Amniotic epithelial cell (primary cell): ENCODE results near the gene WDR64.
A peak's percentile ranks its signal among the peaks of the same experiment; 100 is the strongest.

Experiments used
- DNase-seq: peaks from one replicate; pipeline ENCODE4 v3.0.0-alpha.2; 2010; ENCODE audit warnings: low read depth

The WDR64 gene

DNA sequence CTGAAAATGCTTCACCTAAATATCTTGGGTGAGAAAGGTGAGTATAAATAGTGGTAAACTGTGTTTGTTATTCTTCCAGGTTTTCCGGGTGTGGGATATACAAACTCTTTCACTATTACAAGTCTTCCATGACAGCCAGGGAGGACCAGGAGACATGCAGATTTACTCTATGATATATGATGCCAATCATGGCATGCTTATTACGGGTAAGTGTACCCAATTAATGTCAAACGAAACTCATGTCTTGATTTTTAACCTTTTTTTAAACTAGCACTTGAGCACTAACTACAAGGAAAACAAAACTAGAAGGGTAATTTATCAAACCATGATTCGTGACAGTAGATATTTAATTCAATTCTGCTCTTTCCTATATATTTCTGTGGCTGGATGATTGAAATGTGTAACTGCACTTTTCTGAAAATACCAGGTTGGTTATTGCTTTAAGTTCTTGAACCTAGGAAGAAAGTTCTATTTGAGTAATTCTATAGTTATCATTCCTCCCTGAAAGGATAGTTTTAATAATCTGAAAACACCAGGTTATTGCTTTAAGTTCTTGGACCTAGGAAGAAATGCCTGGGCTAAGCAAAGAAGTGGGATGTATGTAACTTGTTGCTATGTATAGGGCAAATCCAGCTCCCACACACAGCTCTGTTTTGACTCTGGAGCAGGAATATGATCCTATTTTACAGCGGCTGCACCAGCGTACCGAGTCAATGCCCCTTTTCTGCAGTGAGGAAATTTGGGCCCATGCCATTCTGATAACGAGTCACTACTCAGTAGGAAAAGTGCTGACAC, 86.4 kb downstream of the WDR64 start:
- no peak for DNase-seq

DNA sequence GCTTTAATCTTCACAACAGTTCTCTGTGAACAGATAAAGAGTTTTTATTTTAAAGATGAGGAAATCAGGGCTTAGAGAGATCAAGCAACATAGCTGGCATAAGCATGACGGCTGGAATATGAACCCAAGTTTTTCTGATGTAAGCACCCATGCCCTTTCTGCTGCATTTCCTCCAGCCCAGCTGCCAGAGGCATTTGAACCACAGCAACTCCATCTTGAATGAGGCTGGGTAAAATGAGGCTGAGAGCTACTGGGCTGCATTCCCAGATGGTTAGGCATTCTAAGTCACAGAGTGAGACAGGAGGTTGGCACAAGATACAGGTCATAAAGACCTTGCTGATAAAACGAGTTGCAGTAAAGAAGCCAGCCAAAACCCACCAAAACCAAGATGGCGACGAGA, 90.0 kb downstream of the WDR64 start:
- DNase-seq = peak; percentile 7

DNA sequence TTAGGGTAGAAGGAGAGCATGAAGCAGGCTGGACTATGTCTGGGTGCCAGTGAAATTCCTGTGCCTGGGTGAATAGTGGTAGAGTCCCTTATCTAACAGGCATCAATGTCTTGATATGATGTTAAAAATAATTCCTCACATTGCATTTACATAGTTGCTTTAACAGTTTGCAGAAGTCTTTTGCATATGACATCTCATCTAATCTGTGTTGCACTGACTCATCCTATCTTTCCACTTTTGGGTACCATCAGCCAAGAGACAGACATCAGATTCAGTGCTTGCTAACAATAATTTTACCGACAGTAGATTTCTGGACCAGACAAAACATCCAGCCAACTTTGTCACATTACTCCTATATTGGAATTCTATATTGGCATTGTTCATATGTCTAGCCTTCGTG, 92.5 kb downstream of the WDR64 start:
- DNase-seq = no peak

DNA sequence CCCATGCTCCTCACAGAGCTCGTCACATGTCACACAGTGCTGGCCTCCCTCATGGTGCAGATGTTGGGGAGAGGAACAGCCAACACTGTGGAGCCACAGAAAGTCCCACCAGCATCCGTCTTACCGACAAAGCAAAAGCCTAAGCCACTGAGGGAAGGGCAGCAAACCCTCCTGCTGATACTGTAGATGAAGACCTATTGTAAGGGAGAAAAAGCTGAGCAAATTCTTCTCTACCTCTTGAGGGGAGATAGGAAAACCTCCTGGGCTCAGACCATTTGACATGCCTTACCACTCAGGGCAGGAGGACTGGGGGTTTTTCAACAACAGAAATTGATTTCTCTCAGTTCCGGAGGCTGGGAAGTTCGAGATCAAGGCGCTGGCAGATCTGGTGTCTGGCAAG, 95.9 kb downstream of the WDR64 start:
- no peak for DNase-seq

DNA sequence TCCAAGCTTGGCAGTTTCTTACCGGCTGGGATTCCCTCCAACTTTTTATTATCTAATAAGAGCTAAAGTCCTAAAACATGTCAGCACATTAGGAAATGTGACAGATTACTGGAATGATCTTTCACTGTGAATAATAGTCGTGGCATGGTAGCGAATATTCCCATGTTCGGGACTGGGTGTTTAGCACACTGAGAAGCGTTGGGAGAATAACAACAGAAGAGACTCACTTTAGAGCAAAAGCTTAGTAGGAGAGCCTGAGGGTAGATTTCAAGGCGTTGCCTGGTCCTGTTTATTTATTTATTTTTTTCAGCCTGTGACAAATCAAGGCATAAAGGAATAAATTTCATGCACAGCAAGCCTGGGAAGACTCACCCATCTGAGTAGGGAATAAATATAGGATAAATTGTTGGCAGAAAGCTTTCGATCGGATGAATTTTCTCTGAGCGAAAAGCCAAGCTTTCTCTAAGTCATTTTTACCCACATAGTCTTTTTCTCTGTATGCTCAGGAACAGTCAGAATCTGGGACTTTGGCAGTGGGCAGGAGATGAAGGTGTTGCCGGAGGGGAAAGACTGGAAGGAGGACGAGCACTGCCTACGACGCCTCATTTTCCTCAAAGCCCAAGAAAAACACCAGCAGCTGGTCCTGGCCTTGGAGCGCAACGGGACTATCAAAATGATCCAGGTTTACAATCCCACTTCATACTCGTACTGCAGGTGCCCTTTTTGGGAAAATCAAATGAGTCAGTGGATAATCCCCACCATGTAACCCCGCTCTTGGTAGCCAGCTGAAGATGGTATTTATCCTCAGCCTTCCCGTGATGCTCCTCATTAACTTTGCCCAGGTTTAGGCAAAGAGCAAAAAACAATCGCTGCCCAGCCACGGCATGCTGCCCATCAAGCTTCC, 97.2 kb downstream of the WDR64 start:
- peak; percentile 16 for DNase-seq

DNA sequence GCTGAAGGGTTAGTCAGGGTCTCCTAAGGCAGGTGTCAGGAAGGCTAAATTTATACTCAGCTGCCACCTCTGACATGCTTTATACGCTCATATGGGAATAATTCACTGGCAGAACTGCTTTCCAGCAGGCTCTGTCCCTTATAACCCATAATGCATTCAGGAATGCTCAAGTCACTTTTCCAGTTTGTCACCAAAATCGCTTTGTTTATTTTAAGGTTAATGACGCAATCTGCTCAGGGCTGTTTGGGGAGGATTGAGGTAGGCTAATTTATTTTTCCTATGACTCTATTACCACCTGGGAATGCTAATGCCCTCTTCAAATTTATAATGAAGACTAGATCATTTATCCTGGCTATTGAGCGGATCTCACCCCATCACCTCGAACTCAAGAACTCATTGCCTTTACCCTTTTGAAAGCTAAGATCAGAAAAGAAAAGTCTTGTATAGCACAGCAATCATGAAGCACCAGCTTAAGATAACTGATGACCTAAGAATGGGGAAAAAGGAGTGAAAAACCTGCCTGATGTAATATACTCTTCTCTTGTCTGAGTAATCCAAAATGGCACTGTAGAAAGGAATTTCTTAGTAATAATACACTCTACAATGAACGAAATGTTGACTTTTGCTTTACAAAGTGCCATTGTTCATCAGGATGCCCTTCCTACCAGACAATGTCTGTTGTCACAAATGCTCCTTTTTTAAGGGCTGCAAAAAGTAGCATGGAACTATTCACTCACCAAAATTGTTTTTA, 98.0 kb downstream of the WDR64 start:
- DNase-seq = no peak

DNA sequence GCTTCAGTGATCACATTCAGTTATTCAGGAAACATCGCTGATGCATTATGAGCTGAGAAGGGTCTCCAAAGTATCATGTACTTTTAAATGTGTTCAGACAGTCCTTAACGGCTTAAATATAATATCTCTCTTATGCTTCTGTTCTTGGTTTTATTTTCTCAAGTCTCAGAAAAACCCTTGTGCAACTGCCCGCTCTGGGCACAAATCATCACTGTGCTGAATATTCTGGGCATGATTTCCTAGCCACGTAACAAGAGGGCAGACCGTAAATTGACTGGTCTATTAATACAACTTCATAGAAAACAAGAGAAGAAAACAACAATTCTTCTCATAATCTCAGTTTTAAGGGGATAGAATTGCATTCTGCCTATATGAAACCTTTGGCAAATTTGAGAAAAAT, 99.4 kb downstream of the WDR64 start:
- no peak for DNase-seq

DNA sequence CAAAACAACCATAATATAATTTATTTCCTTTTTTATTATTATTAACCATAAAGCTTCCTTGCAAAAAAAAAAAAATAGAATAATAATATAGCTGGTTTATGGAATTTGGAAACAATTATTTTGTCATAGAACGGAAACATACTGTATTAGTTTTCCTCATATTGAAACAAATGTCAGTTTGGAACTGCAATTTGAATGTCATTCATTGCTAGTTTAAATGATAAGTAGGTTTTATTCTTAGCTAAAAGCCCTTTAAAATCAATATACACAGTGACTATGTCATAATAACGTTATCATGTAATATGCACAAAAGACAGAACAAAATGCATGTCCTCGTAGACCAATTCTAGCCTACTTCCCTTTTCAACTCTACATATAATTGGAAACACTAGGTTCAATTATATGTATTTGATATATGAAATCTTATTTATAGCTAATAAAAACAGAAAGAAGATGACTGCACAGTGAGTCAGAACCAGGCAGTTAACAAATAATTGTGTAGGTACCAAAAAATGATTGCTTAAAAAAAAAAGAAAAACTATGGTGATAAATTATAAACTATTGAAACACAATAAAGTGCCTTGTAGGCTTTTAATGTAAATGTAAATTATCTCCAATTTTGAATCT, 110.7 kb downstream of the WDR64 start:
- no peak for DNase-seq

DNA sequence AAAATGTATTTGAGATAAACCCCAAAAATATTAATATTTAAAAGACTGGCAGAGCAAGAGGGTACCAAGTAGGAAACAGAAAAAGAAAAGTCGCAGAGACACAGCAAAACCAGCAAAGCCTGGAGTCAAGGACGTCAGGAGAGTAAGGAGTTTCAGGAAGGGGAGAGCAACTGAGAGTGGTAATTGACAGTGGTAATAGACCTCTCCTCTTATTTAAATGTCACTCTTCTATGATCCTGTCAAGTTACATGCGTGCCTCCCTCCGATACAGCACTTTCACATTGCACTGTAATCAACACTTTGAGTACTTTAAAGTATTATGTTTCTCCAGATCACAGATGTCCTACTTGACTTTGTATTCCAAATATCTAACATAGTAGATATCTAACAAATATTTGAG, 113.3 kb downstream of the WDR64 start:
- no peak for DNase-seq

DNA sequence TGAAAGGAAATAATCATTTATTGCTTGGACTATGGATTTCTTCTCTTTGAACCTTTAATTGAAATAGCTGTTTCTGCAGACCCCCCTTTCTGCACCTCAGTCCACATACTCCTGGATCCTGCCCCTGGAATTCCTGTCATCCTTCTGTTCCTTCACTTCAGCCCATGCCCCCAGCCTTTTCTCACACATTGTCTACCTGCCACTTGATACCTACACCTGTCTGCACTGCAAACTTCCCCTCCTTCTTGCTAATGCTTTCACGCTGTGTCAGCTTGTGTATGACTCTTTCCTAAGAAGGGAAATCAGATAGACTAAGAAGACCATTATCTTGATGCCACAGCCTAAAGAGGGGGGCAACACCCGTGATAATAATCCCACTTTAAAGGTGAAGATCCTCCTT, 115.7 kb downstream of the WDR64 start:
- DNase-seq = no peak

DNA sequence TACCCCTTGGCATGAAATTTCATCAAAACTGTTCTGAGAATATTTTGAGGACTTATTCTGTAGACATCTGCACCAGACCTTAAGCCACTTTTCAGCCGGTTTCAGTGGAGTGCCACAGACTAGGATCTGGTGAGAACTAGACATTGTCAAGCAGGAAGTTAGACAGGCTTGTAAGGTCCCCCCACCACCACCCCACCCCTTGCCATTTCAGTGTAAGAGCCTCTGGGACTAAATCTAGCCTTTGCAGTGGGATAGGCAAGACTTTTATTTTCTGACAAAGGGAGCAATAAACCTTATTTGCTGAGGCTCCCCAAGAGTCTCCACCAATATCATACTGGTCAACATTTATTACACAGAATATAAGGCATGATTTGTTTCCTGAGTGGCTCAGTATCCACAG, 118.0 kb downstream of the WDR64 start:
- no peak for DNase-seq

DNA sequence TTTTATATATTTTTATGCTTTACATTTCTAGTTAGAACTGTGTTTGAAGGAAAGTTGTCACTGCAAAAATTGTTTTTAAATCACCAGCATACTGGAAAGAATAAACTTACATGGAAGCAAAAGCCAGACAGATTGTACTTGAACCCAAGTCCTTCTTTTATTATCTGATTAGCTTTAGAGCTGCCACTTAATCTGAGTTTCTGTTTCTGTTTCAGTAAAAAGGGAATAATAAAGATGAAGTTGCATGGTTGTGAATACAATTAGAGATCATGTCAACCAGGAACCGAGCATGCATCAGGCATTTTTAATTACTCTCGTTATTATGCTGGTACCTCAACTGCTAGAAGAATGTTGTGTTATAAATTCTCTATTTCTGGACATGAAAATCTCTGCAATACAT, 119.0 kb downstream of the WDR64 start:
- DNase-seq = no peak

DNA sequence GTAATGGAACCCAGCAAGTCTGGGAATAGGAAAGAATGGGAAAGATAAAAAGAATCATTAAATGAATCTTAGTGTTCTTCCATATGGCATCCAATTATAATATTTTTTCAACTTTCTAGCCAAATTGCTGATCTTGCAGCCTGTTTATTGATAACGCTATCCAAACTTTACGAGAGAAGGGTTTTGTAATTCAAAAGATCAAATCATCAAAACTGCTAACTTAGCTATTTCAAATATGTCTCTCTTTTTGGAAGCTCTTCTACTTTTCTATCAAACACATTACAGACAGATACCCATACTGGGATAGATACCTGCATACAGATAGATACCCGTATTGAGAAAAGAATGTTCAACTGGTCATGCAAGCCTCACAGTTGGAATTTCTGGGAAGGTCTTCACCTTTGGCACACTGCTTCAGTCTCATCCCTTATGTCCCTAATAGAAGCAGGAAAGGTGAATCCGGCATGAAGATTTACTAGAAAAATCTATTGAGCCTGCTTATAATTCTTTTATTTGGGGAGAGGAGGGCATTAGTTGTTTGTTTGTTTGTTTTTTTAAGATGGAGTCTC, 120.9 kb downstream of the WDR64 start:
- DNase-seq = no peak

DNA sequence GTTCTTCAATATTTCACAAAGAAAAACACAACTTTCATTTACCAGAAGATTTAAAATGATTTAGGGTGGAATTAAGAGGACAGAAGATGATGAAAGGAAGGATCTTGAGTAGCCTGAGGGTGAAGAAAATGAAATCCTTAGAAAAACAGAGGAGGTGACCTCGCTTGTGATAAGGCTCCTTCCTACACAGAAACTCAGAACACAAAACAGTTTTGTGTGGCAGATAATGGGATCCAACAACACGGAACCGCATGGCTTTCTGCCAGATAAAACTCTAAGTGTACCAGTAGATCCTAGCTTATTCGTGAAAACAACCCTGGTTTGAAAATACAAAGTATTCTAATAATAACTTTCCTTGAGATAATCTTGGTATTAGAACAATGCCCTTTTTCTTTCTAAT, 121.9 kb downstream of the WDR64 start:
- no peak for DNase-seq

DNA sequence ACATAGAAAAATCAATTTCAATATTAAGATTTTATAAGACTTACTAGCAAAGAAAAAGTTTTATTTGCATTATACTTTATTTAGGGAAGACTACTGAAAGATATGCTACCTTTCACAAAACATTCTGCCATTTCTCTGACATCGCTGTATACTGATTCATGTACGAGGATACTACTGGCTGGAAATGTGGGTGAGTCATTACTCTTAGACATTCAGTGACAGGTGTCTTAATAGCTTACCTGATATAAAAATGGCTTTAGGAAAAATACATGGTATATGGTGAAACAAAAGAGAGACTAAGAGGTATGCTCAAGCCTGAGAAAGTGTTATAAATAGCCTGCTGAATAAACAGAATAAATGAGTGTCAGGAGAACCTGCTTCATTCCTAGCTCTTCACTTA, 122.9 kb downstream of the WDR64 start:
- no peak for DNase-seq

DNA sequence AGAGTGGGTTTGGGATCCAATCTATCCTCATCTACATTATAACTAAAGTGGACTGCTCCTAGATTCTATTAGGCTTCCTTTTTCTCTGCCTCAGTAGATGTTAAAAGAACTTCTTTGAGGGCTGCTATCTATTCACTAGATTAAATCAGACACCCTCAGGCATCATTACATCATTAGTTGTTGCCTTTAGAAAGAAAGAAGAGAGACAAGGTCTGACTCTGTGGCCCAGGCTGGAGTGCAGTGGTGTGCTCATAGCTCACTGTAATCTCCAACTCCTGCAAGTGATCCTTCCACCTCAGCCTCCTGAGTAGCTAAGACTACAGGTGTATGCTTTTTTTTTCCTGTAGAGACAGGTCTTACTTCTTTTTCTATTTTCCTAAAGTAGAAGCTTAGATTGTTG, 124.8 kb downstream of the WDR64 start:
- no peak for DNase-seq

DNA sequence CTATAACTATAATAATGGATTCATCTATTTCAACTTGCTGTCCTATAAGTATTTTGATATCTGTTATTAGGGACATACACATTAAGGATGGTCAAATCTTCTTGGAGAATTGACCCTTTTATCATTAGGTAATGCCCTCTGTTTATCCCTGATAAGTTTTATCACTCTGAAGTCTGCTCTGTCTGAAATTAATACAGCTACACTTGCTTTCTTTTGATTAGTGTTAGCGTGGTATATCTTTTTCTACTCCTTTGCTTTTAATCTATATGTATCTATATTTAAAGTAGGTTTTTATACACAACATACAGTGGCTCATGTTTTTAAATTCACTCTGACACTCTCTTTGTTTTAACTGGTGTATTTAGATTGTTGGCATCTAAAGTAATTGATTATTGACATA, 126.0 kb downstream of the WDR64 start:
- no peak for DNase-seq

DNA sequence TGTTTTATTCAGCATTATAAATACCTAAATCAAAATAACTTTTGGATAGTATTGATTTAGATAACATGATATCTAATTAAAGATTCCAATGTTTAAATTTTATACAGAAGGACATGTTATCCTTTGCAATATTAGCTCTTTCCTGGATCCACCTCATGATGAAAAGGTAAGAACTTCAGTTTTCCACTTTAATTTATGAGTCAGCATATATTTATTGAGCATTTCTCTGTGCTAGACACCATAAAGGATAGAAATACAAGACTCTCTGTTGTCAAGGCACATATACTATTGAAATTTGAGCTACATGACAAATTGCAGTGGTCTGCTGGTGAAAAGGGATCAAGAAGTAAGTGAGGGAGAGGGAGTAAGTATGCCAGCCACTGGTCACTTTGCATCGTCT, 127.8 kb downstream of the WDR64 start:
- no peak for DNase-seq

DNA sequence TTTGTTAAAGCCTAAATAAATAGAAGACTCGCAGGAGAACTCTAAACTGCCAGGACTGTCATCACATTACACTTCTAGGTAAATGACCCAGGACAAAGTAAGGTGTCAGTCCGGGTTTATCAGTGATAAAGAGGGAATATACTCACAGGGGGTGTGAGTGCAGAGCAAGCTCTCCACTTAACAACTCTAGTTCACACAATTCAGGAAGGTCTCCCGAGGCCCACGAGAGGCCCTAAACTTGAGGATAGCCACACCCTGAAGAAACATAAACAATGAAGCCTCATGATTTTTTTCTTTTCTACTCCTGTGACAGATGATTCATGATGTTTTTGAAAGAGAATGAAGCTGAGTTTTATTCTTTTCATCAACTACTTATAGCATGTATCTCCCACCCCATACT, 130.3 kb downstream of the WDR64 start:
- DNase-seq = no peak

DNA sequence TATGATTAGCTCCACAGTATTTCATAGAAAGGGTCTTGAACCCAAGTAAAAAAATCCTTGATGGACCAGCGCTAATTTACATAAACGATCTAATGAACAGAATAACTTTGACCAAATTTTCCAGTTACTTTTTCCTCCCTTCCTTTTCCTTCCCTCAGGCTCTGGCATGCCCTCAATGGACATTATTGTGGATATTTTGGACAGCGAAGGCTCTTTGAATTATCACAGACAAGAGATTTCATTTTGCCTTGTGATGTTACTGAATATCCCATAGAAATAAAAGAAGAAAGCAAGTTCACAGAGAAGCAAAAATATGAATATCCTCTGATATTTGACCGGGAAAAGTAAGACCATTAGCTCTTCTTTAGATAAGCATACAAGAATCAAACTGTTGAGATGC, 135.6 kb downstream of the WDR64 start:
- no peak for DNase-seq

DNA sequence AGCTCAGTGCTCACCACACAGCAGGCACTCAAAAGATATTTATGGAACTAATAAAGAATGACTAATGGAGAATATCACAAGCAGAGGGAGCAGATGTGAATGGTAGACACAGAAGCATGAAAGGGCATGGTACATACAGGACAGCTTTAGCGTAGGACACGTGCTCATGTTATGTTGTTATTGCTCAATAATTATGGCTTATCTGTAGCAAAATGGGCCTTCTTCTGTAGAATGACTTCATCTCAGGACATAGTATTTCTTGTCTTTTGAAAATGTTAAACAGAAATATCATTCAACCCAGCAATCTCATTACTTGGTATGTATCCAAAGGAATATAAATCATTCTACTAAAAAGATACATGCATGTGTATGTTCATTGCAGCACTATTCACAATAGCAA, 137.0 kb downstream of the WDR64 start:
- DNase-seq = no peak

DNA sequence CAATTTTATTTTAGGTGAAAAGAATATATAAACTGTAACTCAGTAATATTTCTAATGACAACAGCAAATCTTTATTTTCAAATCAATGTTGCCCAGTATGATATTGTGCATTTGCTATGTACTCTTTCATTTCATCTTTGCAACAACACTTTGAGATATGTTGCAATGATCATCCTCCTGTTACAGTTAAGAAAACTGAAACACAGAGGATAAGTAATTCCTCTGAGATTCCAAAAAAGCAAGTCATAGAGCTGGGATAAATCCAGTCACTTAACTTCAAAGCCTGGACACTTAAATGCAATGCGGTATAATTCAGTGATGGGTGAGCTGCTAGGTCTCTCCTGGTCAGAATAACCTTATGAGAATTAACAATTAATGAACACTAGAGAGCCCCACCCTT, 147.3 kb downstream of the WDR64 start:
- DNase-seq = peak; percentile 66
